Naive thymus-derived CD8-positive, alpha-beta T cell (primary cell): Measurements from ENCODE around the gene KLHL29. TPM values are rescaled to one million over a fixed set of nuclear protein-coding genes. Genes with fewer than 3 reads are reported as not detected.
A peak's percentile ranks its signal among the peaks of the same experiment; 100 is the strongest.

Source experiments
- ATAC-seq, 2 donors: fragments of 150-1000 bp; cut with Tn5 transposase in 1 of 2; sonication (Bioruptor Pico), chemical (Tn5 transposase) in 1 of 2; 1 replicate in 1 of 2; 2 replicates in 1 of 2; pipeline ENCODE4 v1.10.0; 2021; ENCODE audit warnings: mild to moderate bottlenecking in 2 of 2, moderate library complexity in 2 of 2
- POLR2A ChIA-PET: fragments of 350-600 bp; sonication (Branson Sonifier 250); formaldehyde crosslinking; loops from one replicate; lab custom pipeline; 2021; ENCODE audit warnings: antibody characterized with exemption; lab: Charles Lee
- DNase-seq, 10 donors: peaks; one replicate each; pipeline versions ENCODE4 v3.0.0 to v3.0.0-alpha.2; 2020 to 2022
- H3K27ac Mint-ChIP-seq, 10 donors: one replicate each; pipeline ENCODE4 v1.8.0; 2020 to 2022; ENCODE audit warnings: mild to moderate bottlenecking in 10 of 10, mixed read lengths in 10 of 10, moderate library complexity in 4 of 10, inconsistent platforms in 1 of 10
- H3K27me3 Mint-ChIP-seq, 5 donors: one replicate each; pipeline ENCODE4 v1.8.0; 2021 to 2022; ENCODE audit warnings: mixed read lengths in 5 of 5
- H3K36me3 Mint-ChIP-seq, 3 donors: one replicate each; pipeline ENCODE4 v1.8.0; 2020 to 2022; ENCODE audit warnings: mixed read lengths in 3 of 3, mild to moderate bottlenecking in 2 of 3, inconsistent platforms in 1 of 3
- H3K4me1 Mint-ChIP-seq, 4 donors: one replicate each; pipeline ENCODE4 v1.8.0; 2021 to 2022; ENCODE audit warnings: mixed read lengths in 4 of 4
- H3K4me3 Mint-ChIP-seq, 10 donors: one replicate each; pipeline ENCODE4 v1.8.0; 2020 to 2022; ENCODE audit warnings: mild to moderate bottlenecking in 10 of 10, mixed read lengths in 10 of 10, moderate library complexity in 6 of 10, inconsistent platforms in 1 of 10
- H3K9me3 Mint-ChIP-seq, 9 donors: one replicate each; pipeline ENCODE4 v1.8.0; 2020 to 2022; ENCODE audit warnings: mixed read lengths in 9 of 9, mild to moderate bottlenecking in 3 of 9, inconsistent platforms in 1 of 9, moderate library complexity in 1 of 9
- polyA plus RNA-seq, 3 donors: library from polyadenylated mRNA; unstranded; fragments of 300-500 nt; fragmentation: Illumina TruSeq; gene quantifications; one replicate each; pipeline ENCODE4 v1.2.3, GENCODE V29; 2021
- total RNA-seq, 8 experiments: library from RNA in 2 of 8; stranded (reverse) in 2 of 8; gene quantifications; one replicate each; pipeline ENCODE4 v1.2.3 and lab custom pipeline; 2021 to 2026

The KLHL29 gene
- total and polyA plus RNA-seq, 5 experiments from 2014 or later: 0.02 to 1.7 (median 0.14) TPM

DNA sequence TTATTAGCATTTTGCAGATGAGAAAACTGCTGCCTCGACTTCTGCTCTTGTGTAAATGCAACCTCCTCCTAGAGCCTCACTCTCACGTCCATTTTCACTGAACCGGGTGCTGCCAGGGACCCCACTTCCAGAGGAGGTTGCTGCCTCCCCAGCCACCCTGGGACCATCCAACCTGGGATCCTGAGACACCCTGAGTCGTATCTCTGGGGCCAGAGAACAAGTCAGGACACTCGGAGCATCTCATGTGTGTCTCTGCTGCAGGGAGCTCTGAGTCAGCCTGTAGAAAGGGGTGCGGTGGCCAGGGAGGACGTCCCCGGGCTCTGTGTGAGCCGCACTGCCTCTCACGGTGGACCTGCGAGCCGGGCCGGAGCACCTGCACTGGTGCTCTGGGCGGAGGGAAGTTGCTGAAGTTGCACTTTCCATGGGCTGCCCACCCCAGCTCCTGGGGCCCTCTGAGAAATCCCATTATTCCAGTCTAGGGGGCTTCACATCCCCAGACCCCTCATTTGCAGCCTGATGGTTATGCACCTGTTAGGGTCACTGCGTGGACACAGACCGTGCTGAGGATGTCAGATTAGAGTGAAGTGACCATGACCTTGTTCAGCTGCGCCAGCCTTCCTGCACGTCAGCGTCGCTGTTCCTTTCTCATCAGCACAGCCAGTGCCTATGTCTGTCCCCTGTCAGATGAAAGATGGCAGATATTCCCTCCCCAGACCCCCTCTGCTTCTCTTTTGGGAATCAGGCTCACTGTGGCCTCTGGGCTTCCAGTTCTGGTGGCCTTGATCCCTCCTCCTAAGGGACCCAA lies 230.4 kb downstream of the KLHL29 start:
- Mint-ChIP-seq H3K36me3 (peaks cover 0 to 9% (median 9%) of the 10 kb centered on the region in 3 donors), H3K9me3 (peaks cover 2 to 17% (median 7%) of the 10 kb centered on the region in 9 donors), H3K4me3 (peak overlapping the region in 5 of 10 donors; percentile 29 to 62 (median 46)), H3K4me1 (peaks cover 18 to 32% (median 20%) of the 10 kb centered on the region in 4 donors), H3K27ac (peak overlapping the region in 5 of 10 donors; percentile 40 to 87 (median 43)), H3K27me3 (peaks cover 0 to under 1% (median 0%) of the 10 kb centered on the region in 5 donors)
- DNase-seq (peak in 1 of 10 donors; percentile 45), ATAC-seq (no peak)
- POLR2A ChIA-PET: no interaction called here

DNA sequence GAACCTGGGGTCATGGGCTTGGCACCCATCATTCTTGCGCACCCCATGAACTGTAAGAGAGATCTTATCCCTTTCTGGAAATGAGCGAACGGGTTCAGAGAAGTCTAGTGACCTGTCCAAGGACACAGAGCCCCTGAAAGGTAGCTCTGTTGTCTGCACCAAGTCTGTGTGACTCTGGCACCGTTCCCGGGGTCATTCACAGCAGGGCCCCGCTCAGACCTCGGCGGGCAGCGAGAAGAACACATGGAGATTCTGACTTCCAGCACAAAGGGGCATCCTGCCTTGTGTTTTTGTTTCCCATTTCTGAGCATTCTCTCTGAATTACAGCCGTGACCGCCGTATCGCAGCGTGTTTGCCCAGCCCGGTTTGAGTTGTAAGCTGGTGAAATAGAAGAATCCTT lies 231.7 kb downstream of the KLHL29 start:
- POLR2A ChIA-PET: no interaction called here
- Mint-ChIP-seq H3K9me3 (peaks cover 2 to 6% (median 3%) of the 10 kb centered on the region in 9 donors), H3K4me1 (peaks cover 18 to 32% (median 21%) of the 10 kb centered on the region in 4 donors), H3K27ac (no peak overlapping the region), H3K36me3 (peaks cover 0 to 5% (median 4%) of the 10 kb centered on the region in 3 donors), H3K4me3 (no peak overlapping the region), H3K27me3 (no peaks in the 10 kb centered on the region)
- ATAC-seq: no peak
- peak in 1 of 10 donors; percentile 16 for DNase-seq

DNA sequence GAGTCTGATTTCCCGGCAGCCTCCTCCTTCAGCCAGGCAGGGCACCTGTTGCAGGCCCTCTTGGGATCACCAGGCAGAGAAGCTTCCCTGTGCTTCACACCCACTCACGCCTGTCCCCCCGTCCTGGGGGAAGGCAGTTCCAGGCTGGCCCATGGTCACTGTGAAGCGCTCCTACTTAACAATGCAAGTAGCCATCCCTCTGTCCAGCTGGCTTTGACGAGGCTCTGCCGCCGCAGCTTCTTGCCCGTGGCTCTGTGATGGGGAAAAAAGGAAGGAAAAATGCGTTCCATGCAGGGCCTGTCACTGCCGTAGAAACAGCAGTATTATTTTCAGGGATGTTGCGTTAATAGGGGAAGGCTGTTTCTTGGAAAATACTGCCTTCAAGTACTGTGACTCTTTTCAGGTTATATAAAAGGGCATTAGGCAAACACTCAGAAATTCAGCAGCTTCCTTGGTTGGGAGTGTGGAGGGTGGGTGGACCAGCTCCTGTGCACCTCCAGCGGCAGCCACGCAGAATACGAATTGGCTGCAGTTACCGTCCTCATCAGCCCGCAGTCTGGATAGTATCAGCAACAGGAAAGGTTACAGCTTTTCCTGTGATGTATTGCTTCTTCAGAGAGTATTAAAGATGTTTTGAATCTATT lies 232.3 kb downstream of the KLHL29 start:
- no peak for ATAC-seq
- Mint-ChIP-seq H3K27me3 (no peaks in the 10 kb centered on the region), H3K4me3 (no peak overlapping the region), H3K27ac (peak overlapping the region in 2 of 10 donors; percentile 37 to 55), H3K9me3 (no peaks in the 10 kb centered on the region), H3K4me1 (peaks cover 18 to 32% (median 20%) of the 10 kb centered on the region in 4 donors), H3K36me3 (no peaks in the 10 kb centered on the region)
- POLR2A ChIA-PET: no interaction called here
- DNase-seq: peak in 1 of 10 donors; percentile 45

DNA sequence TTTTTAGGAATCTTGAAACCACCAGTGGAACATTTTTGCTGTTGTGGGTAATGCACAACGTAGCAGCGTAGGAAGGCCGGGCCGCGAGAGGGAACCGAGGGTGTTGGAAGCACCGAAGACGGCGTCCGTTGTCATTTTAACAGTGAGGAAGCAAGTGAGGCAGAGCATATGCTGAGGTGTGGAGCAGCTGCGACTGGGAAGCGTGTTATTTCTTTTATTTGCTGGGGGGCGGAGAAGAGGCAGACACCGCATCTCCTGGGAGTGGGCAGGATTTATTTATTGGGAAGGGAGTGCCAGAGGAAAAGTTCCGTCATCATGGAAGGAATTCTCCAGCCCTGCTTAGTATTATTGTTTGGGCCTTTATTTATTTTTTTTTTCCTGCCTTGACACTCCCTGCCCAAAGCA lies 232.8 kb downstream of the KLHL29 start:
- DNase-seq (peak in 1 of 10 donors; percentile 48), ATAC-seq (no peak)
- H3K4me3 Mint-ChIP-seq: no peak overlapping the region
- POLR2A ChIA-PET: no interaction called here
- peaks cover 18 to 31% (median 20%) of the 10 kb centered on the region in 4 donors for H3K4me1 Mint-ChIP-seq
- no peaks in the 10 kb centered on the region for H3K9me3 Mint-ChIP-seq
- H3K36me3 Mint-ChIP-seq: no peaks in the 10 kb centered on the region
- peaks cover 0 to 2% (median 0%) of the 10 kb centered on the region in 5 donors for H3K27me3 Mint-ChIP-seq
- peak overlapping the region in 1 of 10 donors; percentile 55 for H3K27ac Mint-ChIP-seq

DNA sequence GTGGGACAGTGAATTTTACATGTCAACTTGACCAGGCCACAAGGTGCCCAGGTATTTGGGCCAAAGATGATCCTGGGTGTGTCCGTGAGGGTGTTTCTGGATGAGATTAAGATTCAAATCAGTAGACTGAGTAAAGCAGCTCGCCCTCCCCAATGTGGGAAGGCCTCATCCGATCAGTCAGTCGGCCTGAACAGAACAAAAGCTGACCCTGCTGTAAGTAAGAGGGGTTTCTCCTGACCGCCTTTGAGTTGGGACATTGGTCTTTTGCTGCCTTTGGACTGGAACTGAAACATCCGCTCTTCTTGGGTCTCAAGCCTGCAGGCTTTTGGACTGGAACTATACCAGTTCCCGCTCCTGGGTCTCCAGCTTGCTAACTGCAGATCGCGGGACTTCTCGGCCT lies 233.3 kb downstream of the KLHL29 start:
- ATAC-seq (no peak), DNase-seq (peak in 1 of 10 donors; percentile 27)
- POLR2A ChIA-PET: no interaction called here
- no peak overlapping the region for H3K27ac Mint-ChIP-seq
- no peak overlapping the region for H3K4me3 Mint-ChIP-seq
- peaks cover 16 to 27% (median 17%) of the 10 kb centered on the region in 4 donors for H3K4me1 Mint-ChIP-seq
- peaks cover 0 to 2% (median 0%) of the 10 kb centered on the region in 3 donors for H3K36me3 Mint-ChIP-seq
- peaks cover 0 to 2% (median 0%) of the 10 kb centered on the region in 5 donors for H3K27me3 Mint-ChIP-seq
- H3K9me3 Mint-ChIP-seq: peaks cover 0 to 3% (median 0%) of the 10 kb centered on the region in 9 donors

DNA sequence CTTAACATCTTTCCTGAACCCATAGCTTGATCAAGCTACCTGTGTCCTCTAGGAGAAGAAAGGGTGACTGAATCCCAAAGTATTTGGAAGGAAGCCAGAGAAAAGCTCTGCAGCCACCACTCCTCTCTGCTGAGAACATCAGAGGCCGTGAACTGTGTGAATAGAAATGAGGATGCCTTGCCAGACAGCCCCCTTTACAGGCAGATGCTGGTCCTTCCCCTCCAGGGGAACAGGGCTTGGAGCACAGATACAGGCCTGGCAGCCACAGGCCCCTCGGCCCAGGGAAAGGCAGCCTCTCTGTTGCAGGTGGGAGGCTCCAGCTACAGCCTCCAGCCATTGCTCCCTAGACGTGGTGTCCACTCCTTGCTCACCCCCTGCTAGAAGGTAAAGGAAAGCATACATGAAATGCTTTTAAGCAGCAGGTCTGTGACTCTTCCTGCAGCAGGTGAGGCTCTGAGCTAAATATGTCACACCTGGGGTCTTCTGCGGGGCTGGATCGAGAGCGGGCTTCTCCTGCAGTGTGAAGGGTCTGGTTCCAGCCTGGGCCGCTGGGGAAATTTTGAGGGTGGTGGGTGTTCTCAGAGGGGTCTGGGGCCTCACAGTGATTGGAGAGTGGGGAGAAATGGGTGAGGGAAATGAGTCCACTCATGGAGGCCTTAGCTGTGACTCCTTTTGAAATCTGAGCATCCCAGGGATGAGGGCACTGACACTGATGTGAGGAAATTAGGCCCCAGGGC lies 234.0 kb downstream of the KLHL29 start:
- peaks cover 0 to 10% (median 5%) of the 10 kb centered on the region in 9 donors for H3K9me3 Mint-ChIP-seq
- POLR2A ChIA-PET: no interaction called here
- ATAC-seq: no peak
- peak in 1 of 10 donors; percentile 37 for DNase-seq
- H3K4me3 Mint-ChIP-seq: no peak overlapping the region
- H3K27ac Mint-ChIP-seq: peak overlapping the region in 1 of 10 donors; percentile 37
- peaks cover 13 to 23% (median 15%) of the 10 kb centered on the region in 4 donors for H3K4me1 Mint-ChIP-seq
- H3K27me3 Mint-ChIP-seq: peaks cover 0 to 2% (median 0%) of the 10 kb centered on the region in 5 donors
- H3K36me3 Mint-ChIP-seq: peaks cover 0 to 7% (median 0%) of the 10 kb centered on the region in 3 donors

DNA sequence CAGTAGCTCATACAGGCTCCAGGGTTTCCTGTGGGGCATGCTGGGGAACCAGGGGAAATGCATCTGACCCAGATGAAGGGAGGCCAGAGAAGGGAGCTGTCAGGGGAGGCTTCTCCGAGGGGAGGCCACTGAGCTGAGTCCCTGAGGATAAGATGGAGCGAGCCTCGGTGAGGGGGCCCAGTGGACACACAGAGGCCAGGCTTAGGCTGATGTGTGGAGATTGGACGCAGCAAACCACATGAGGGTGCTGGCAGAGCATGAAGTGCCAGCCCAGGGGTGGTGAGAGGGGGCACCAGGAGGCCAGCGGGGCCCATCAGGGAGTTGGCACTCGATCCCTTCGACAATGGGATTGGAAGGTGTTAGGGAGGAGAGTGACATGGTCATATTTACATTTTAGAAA lies 235.0 kb downstream of the KLHL29 start:
- H3K27me3 Mint-ChIP-seq: peaks cover 0 to 2% (median 0%) of the 10 kb centered on the region in 5 donors
- H3K4me3 Mint-ChIP-seq: no peak overlapping the region
- DNase-seq (peak in 1 of 10 donors; percentile 13), ATAC-seq (no peak)
- peaks cover 0 to 7% (median 0%) of the 10 kb centered on the region in 3 donors for H3K36me3 Mint-ChIP-seq
- H3K9me3 Mint-ChIP-seq: peaks cover 0 to 18% (median 8%) of the 10 kb centered on the region in 9 donors
- H3K4me1 Mint-ChIP-seq: peaks cover 3 to 14% (median 6%) of the 10 kb centered on the region in 4 donors
- no peak overlapping the region for H3K27ac Mint-ChIP-seq
- POLR2A ChIA-PET: no interaction called here

DNA sequence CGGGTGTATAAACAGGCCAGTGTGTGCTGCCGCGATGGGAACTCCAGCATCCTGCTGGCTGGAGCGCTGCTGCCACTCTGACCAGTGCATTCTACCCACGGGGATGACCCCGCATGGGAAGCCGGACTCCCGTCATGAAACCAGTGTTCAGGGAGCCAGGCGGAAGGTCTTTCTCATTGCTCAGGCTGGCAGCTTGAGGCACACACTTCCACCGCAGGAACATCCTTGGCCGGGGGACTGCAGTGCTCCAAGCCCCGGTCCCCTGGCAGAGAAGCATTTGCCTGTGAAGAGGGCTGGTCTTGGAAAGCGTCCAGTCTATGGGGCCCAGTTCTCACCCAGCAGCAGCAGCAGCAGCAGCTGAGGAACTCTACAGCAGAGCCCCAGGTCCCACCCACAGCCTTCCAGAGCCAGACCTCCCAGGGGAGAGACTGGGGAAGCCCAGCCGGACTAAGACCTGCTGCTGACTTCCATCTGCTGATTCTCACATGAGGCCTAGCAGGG lies 235.9 kb downstream of the KLHL29 start:
- no peak overlapping the region for H3K4me3 Mint-ChIP-seq
- DNase-seq: peak in 1 of 10 donors; percentile 22
- peaks cover 0 to 7% (median 2%) of the 10 kb centered on the region in 4 donors for H3K4me1 Mint-ChIP-seq
- peaks cover 0 to 7% (median 0%) of the 10 kb centered on the region in 3 donors for H3K36me3 Mint-ChIP-seq
- POLR2A ChIA-PET: no interaction called here
- peaks cover 0 to 18% (median 8%) of the 10 kb centered on the region in 9 donors for H3K9me3 Mint-ChIP-seq
- ATAC-seq: no peak
- peaks cover 0 to 2% (median 0%) of the 10 kb centered on the region in 5 donors for H3K27me3 Mint-ChIP-seq
- H3K27ac Mint-ChIP-seq: no peak overlapping the region

DNA sequence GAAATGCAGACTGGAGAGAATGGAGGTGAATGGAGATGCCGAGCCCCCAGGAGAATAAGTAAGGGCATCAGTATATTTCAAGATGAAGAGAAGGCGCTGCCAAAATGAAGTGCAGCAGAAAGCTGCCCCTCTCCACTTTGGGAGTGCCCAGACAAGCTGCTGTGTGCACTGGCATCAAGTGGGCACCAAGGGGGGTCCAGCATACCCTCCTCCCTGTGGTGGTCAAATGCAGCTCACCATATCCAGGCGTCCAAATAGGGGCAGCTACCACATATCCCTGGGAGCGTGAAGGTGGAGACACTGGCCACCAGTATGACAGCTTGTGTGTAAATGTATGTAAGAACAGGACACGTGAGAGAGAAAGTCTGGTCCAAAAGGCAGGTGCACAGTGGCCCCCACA lies 236.6 kb downstream of the KLHL29 start:
- ATAC-seq (no peak), DNase-seq (peak in 1 of 10 donors; percentile 22)
- Mint-ChIP-seq H3K27ac (peak overlapping the region in 2 of 10 donors; percentile 22 to 33), H3K4me1 (peaks cover 0 to 7% (median 0%) of the 10 kb centered on the region in 4 donors), H3K36me3 (peaks cover 0 to 7% (median 0%) of the 10 kb centered on the region in 3 donors), H3K4me3 (no peak overlapping the region), H3K27me3 (peaks cover 0 to 2% (median 0%) of the 10 kb centered on the region in 5 donors), H3K9me3 (peaks cover 0 to 18% (median 8%) of the 10 kb centered on the region in 9 donors)
- POLR2A ChIA-PET: no interaction called here

DNA sequence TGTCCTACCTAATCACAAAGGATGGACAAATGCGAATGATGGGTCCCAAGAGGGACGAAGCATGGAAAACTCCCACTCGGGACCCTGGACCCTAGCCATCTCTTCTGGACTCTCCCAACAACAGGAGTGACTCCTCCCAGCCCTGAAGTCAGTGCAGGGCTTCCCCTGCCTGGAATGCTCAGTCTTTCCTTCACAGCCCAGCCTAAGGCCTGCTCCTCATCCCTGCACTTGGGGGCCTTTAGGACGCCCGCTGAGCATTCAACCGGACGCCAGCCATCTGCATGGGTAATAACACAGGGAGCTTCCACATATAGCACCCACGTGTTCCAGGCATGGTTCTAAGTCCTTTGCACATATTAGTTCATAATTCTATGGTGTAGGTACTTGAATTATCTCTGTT lies 237.5 kb downstream of the KLHL29 start:
- ATAC-seq (no peak), DNase-seq (peak in 1 of 10 donors; percentile 45)
- POLR2A ChIA-PET: no interaction called here
- Mint-ChIP-seq H3K36me3 (peaks cover 0 to 7% (median 0%) of the 10 kb centered on the region in 3 donors), H3K4me1 (peaks cover 0 to 7% (median 0%) of the 10 kb centered on the region in 4 donors), H3K27me3 (peaks cover 0 to 2% (median 0%) of the 10 kb centered on the region in 5 donors), H3K4me3 (no peak overlapping the region), H3K9me3 (peaks cover 0 to 18% (median 8%) of the 10 kb centered on the region in 9 donors), H3K27ac (no peak overlapping the region)

DNA sequence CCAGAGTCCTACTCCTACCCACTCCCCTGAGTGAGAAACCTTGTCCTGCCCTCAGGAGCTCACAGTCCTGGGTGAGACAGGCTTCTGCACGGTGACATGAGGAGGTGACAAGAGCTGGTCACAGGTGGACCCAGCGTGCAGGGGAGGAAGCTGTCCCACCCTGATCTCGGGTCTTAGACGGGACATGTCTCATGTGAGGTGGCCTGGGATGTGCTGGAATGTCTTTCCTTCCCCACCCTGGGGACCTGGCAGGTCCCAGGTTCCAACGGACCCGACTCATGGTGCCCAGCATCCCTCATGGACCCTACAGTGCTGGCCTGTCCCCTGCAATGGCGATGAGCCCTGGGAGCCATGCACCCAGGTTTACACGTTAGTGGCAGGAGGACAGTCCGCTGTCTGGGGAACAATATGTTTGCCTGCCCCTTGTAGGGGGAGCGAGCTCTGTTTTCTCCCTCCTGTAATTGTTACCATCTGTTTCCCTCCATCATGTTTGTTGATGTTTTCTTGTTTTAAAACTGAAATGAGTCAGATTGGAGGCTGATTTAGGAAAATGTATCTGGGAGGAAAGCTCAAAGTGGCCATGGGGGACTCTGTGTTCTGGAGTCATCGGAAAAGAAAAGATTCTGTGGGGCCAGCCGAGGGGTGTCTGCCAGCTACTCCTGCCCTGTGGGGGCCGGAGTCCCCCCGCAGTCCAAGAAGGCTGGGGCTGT lies 238.1 kb downstream of the KLHL29 start:
- Mint-ChIP-seq H3K36me3 (peaks cover 0 to 7% (median 0%) of the 10 kb centered on the region in 3 donors), H3K27ac (no peak overlapping the region), H3K9me3 (peaks cover 0 to 18% (median 8%) of the 10 kb centered on the region in 9 donors), H3K4me3 (no peak overlapping the region), H3K27me3 (peaks cover 0 to 2% (median 0%) of the 10 kb centered on the region in 5 donors), H3K4me1 (peaks cover 0 to 4% (median 0%) of the 10 kb centered on the region in 4 donors)
- ATAC-seq: no peak
- peak in 1 of 10 donors; percentile 40 for DNase-seq
- POLR2A ChIA-PET: no interaction called here
